GM21786 (cell line): ENCODE measurements around the gene FAM53B.
A peak's percentile ranks its signal among the peaks of the same experiment; 100 is the strongest.
"Not testable (repeated sequence)": the region's sequence is repeated elsewhere in the genome, so short reads cannot be mapped to it uniquely, and the experiment has no call there.

Source experiments
- ATAC-seq: cut with Tn5 transposase; IDR thresholded peaks from one replicate; pipeline ENCODE4 v1.9.1; 2021; ENCODE audit not compliant: unreplicated experiment

The FAM53B gene

GRCh38 chr10:124744102-124745050, at the start of gene FAM53B:
FAM53B (minus strand) TSS chr10:124744378; CDS start chr10:124706713, 37,665 bp downstream.
- peak; percentile 53 for ATAC-seq

GRCh38 chr10:124792998-124793352, 48.8 kb upstream of the FAM53B start:
- no peak for ATAC-seq

GRCh38 chr10:124791547-124792348, 47.6 kb upstream of the FAM53B start, which contains the start of gene EEF1AKMT2:
EEF1AKMT2 (minus strand) TSS chr10:124791887; CDS start chr10:124791833, 54 bp downstream.
- ATAC-seq = peak; percentile 84

- not testable (repeated sequence) for ATAC-seq
Measured at GRCh38 chr10:124782900-124783299, 38.7 kb upstream of the FAM53B start.

- no peak for ATAC-seq
Measured at GRCh38 chr10:124768791-124769190, 24.6 kb upstream of the FAM53B start.

GRCh38 chr10:124765256-124765655, 21.1 kb upstream of the FAM53B start:
- ATAC-seq = no peak

GRCh38 chr10:124763267-124763666, 19.1 kb upstream of the FAM53B start:
- no peak for ATAC-seq

- no peak for ATAC-seq
Measured at GRCh38 chr10:124762281-124762680, 18.1 kb upstream of the FAM53B start.

- ATAC-seq = no peak
Measured at GRCh38 chr10:124756156-124756903, 12.2 kb upstream of the FAM53B start.

- ATAC-seq = no peak
Measured at GRCh38 chr10:124755581-124755980, 11.4 kb upstream of the FAM53B start.

- no peak for ATAC-seq
Measured at GRCh38 chr10:124754227-124754626, 10.0 kb upstream of the FAM53B start.

GRCh38 chr10:124748953-124749645, 4.9 kb upstream of the FAM53B start:
- ATAC-seq = peak; percentile 50

GRCh38 chr10:124748166-124748565, 4.0 kb upstream of the FAM53B start:
- ATAC-seq = no peak

GRCh38 chr10:124747745-124748144, 3.6 kb upstream of the FAM53B start:
- no peak for ATAC-seq

- no peak for ATAC-seq
Measured at GRCh38 chr10:124746992-124747391, 2.8 kb upstream of the FAM53B start.

GRCh38 chr10:124746447-124746846, 2.3 kb upstream of the FAM53B start:
- not testable (repeated sequence) for ATAC-seq

GRCh38 chr10:124745673-124746072, 1.5 kb upstream of the FAM53B start:
- ATAC-seq = no peak

GRCh38 chr10:124745252-124745651, 1.1 kb upstream of the FAM53B start:
- no peak for ATAC-seq

GRCh38 chr10:124743191-124744101, 732 bp downstream of the FAM53B start:
- no peak for ATAC-seq
